ENCODE measurements around the gene ERP44. TPM values are rescaled to one million over a fixed set of nuclear protein-coding genes. Genes with fewer than 3 reads are reported as not detected.

ERP44 gene
- total RNA-seq, 1 donor from 2014 or later = 20.2 TPM

DNA sequence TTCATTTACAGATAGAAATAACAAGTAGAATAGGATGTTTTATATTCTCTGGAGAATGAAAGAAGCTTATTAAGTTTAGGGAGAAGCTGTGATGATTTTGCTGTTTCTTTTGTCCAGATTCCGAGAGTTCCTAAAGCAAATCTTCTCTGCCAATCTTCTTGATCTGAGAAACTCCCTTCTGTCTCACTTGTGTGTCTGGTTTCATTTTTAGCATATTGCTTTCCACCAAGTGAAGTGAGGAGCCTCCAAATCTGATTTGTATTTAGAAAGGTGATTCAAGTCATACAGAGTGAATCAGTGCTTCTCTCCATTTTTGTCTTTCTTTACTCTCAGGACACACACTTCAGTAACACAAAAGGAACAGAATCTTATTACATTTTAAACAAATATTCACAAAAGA, 144.0 kb downstream of the ERP44 start:
- intact Hi-C loops (cut with micrococcal nuclease) = no loop called here

DNA sequence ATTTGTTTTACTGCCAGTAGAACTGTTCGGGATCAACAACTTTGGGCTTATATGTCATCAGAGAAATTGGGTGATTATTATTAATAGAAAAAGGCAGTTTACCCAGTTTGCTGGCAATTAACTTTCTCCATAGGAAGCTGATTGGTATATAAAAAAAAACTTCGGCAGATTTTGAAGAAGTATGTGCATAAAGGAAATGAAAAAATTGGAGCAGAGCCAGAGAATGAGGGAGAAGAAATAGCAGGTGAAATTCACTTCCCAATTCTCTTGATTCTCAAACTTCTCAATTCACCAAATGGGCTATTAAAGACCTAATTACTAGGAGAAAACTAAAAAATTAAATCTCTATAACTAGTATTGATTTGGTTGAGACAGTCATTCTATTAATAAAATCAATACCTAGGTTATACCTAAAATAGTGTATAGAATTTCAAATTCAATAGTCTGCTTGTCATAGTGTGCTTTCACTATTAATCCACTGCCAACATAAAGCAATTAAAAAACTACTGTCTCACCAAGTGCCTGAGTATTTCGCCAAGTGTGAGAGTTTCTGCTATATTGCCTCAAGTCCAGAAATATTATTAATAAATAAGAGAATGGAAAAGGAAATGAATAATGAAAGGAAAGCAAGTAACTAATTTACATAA, 144.8 kb downstream of the ERP44 start:
- intact Hi-C loops (cut with micrococcal nuclease) = no loop called here

DNA sequence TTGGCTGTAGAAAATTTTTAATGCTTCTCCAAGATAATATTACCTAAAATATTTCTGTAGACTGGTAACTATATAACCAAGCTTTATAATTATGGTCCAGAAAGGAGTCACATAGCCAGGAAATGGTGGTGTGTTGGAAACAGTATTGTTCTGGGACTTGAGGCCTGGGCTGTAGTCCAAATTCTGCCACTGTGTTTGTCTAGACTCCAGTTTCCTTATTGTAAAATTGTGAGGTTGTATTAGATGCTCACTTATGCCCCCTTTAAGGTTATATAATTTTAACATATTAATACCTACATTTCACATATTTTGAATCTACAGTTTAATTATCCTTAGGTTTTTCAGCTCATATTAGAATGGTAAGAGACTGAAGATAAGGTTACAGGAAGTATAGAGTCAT, 149.9 kb downstream of the ERP44 start:
- intact Hi-C loops (cut with micrococcal nuclease) = no loop called here

DNA sequence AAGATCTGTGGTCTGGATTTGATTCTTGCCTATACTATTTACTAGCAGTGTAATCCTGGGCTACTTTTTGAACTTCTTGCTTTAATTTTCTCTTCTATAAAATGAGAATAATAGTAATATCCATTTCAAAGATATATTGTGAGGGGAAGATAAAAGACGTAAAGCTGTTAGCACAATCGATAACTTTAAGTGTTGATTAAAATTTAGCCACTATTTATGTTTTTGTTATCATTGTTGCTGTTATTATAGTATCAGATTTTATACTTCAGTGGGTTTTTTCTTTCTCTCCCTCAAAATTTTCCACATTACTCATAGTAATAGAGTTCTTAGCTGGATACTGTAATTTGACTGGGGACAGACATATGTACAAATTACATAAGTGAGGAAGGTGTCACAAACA, 150.3 kb downstream of the ERP44 start:
- intact Hi-C loops (cut with micrococcal nuclease) = no loop called here

DNA sequence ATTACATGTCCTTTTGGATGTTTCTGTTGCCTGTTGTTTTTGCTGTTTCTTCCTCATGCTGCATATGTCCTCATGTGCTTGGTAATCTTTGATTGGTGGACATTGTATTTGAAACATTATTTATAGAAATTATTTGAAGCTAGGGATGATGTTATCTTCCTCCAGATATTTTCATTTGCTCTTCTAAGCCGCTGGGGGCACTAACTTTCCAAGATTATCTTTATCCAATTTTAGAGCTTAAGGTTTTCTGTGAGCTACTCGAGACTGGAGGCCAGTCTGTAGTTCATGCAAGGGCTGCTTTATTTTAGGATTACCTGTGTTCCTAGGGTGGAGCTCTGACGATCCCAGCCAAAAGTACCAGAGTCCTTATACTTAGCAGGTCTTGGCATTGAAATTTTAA, 151.4 kb downstream of the ERP44 start:
- intact Hi-C loops (cut with micrococcal nuclease) = no loop called here

DNA sequence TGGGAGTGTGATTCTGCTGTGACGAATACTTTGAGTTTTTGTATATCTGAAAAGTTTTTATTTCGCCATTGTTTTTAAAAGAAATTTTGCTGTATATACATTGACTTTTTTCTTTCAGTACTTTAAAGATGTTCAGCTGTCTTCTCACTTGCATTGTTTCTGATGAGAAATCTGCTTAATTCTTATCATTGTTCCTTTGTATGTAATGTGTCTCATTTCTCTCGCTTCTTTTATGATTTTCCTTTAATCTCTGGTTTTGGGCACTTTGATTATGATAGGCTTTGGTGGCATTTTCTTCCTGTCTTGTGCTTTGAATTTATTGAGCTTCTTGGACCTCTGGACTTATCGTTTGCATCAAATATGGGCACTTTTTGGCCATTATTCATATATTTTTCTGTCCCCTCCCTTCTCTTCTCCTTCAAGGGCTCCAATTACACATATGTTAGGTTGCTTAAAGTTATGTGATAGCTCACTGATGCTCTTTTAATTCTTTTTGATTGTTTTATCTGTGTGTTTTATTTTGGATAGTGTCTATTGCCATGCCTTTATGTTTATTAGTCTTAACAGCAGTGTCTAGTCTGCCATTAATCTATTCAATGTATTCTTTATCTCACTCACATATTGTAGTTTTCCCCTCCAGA, 161.7 kb downstream of the ERP44 start:
- intact Hi-C loops (cut with micrococcal nuclease) = no loop called here

DNA sequence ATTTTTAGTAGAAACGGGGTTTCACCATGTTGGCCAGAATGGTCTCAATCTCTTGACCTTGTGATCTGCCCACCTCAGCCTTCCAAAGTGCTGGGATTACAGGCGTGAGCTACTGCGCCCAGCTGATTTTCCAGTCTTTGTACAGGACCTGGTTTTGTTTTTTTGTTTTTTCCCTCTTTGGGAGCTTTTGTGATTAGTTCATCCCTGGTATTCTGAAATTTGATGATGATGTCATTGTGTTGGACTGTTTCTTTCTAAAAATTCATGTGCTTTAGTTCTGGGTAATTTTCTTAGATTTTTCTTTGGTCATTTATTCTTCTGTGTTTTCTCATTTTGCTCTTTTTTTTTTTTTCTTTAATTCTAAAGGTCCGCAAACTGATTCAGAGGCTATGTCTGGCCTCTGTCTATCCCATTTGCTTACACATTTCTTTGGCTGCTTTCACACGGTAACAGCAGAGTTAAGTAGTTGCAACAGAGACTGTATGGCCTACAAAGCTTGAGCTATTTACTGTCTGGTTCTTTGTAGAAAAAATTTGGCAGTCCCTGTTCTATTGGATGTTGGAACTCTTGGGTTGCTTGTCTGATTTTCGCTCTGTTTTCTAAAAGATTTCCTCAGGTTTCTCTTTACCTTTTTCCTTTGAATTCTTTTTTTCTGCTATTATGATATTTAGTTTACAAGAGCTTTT, 167.5 kb downstream of the ERP44 start:
- intact Hi-C loops (cut with micrococcal nuclease) = no loop called here

DNA sequence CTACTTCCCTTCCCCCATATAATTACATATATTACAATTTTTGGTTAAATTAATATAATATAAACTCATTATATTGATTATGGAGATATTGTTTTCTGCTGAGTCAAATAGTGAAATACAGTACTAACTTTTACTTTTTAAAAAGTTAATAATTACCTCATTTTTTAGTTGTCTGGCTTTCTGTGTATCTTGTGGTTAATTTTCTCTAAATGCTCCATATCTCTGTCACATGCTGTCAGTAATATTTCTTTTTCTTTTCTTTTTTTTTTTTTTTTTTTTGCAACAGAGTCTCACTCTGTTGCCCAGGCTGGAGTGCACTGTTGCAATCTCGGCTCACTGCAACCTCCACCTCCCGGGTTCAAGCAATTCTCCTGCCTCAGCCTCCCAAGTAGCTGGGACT, 169.1 kb downstream of the ERP44 start:
- intact Hi-C loops (cut with micrococcal nuclease) = no loop called here

Other genes starting within 250 kb of the ERP44 start
- 36.6 and 41.9 TPM in 2 replicates for gene STX17, start 192.3 kb downstream of the ERP44 start, total RNA-seq
- gene INVS, start 243 bp upstream of the ERP44 start, total RNA-seq = 15.5 and 17.5 TPM in 2 replicates

Measured in T-helper 2 cell treated with Interferon-gamma antibody and Interleukin-4, amounts not matched to agents 100 ng/mL and 5 ng/mL, for 36 hours (primary cell).